Measurements from ENCODE around the gene ASB14.

- TF ChIP-seq ZNF354C (tag by site-specific recombination; IDR thresholded peaks at IDR 0.05; ENCODE audit: borderline replicate concordance, low read depth) (no peak), CTCF (tag by site-specific recombination; IDR thresholded peaks at IDR 0.05) (no peak), ATF2 (tag by site-specific recombination; IDR thresholded peaks at IDR 0.05; ENCODE audit: low read depth) (no peak), ZFP37 (tag by site-specific recombination; IDR thresholded peaks at IDR 0.05) (no peak)
Measured at GRCh38 chr3:57274845-57275244, 17.6 kb downstream of the ASB14 start.

Measured in HEK293 (cell line).